ENCODE measurements around the gene UBE3D.

DNA sequence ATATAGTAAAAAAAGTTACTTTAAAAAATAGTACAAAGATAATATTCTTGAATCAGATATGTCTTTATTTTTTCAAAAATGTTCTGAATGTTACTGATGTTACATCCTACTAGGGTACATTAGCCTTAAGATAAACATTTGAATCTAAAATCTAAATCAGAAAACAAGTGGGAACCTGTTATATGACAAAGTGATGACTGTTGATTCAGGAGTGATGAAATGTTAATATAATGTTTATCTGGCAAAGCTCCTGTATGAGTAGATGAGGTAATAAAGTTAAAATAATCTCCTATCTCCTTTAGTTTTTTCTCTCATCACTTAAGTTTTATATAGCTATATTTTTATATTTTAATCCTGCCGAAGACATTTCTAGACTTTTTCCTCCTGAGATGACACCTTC, 6.1 kb upstream of the UBE3D start:
- TF ChIP-seq, protein P1, sequence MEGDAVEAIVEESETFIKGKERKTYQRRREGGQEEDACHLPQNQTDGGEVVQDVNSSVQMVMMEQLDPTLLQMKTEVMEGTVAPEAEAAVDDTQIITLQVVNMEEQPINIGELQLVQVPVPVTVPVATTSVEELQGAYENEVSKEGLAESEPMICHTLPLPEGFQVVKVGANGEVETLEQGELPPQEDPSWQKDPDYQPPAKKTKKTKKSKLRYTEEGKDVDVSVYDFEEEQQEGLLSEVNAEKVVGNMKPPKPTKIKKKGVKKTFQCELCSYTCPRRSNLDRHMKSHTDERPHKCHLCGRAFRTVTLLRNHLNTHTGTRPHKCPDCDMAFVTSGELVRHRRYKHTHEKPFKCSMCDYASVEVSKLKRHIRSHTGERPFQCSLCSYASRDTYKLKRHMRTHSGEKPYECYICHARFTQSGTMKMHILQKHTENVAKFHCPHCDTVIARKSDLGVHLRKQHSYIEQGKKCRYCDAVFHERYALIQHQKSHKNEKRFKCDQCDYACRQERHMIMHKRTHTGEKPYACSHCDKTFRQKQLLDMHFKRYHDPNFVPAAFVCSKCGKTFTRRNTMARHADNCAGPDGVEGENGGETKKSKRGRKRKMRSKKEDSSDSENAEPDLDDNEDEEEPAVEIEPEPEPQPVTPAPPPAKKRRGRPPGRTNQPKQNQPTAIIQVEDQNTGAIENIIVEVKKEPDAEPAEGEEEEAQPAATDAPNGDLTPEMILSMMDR (IDR thresholded peaks at IDR 0.05; ENCODE audit: insufficient read depth, low read length) = no peak
- TF ChIP-seq POLR2AphosphoS5 (IDR thresholded peaks at IDR 0.05; ENCODE audit: low read depth) = no peak
